GM20431 (cell line): Measurements from ENCODE around the gene PACS2.

Experiments used
- in situ Hi-C: fragments of 300-500 bp; cut with MseI, MboI; formaldehyde crosslinking; loops from one replicate; pipeline ENCODE4 v1.15.0; 2020; ENCODE audit warnings: low sequenced_read_pairs; ENCODE audit not compliant: unreplicated experiment

Gene PACS2

GRCh38 chr14:105414456-105415371 is 100.2 kb downstream of the PACS2 start:
- in situ Hi-C loops: no loop called here

GRCh38 chr14:105415481-105416428 is 101.2 kb downstream of the PACS2 start:
- in situ Hi-C loops: no loop called here

- in situ Hi-C loops: no loop called here
Measured at GRCh38 chr14:105416671-105417070, 102.1 kb downstream of the PACS2 start.

GRCh38 chr14:105417690-105418121 is 103.2 kb downstream of the PACS2 start:
- in situ Hi-C loops: no loop called here

- in situ Hi-C loops: no loop called here
Measured at GRCh38 chr14:105418269-105419194, 104.0 kb downstream of the PACS2 start.

GRCh38 chr14:105419195-105420091 is 104.9 kb downstream of the PACS2 start, which contains the start of gene MTA1:
Gene MTA1 (plus strand): TSS chr14:105419827. CDS start chr14:105420036, 209 bp downstream.
- in situ Hi-C loops: no loop called here

- in situ Hi-C loops: no loop called here
Measured at GRCh38 chr14:105420101-105420973, 105.8 kb downstream of the PACS2 start.

GRCh38 chr14:105420974-105421674 is 106.6 kb downstream of the PACS2 start:
- in situ Hi-C loops: no loop called here

GRCh38 chr14:105421723-105422615 is 107.4 kb downstream of the PACS2 start:
- in situ Hi-C loops: no loop called here

- in situ Hi-C loops: no loop called here
Measured at GRCh38 chr14:105422695-105423487, 108.3 kb downstream of the PACS2 start.

- in situ Hi-C loops: no loop called here
Measured at GRCh38 chr14:105423488-105424195, 109.1 kb downstream of the PACS2 start.

GRCh38 chr14:105424861-105425260 is 110.3 kb downstream of the PACS2 start:
- in situ Hi-C loops: no loop called here

- in situ Hi-C loops: no loop called here
Measured at GRCh38 chr14:105425823-105426247, 111.3 kb downstream of the PACS2 start.

- in situ Hi-C loops: no loop called here
Measured at GRCh38 chr14:105426416-105427130, 112.0 kb downstream of the PACS2 start.
